ENCODE data around the gene LEFTY1.

The LEFTY1 gene

GRCh38 chr1:225860876-225861441 lies 28.0 kb downstream of the LEFTY1 start:
- Mint-ChIP-seq H3K9me3 (no peaks in the 10 kb centered on the region), H3K4me3 (no peak overlapping the region), H3K27ac (no peak overlapping the region), H3K36me3 (ENCODE audit: low read depth) (peaks cover 18% of the 10 kb centered on the region), H3K4me1 (peaks cover 20% of the 10 kb centered on the region), H3K27me3 (no peaks in the 10 kb centered on the region)
- DNase-seq (no peak), ATAC-seq (no peak)

GRCh38 chr1:225860107-225860506 lies 28.8 kb downstream of the LEFTY1 start:
- ATAC-seq (no peak), DNase-seq (no peak)
- H3K36me3 Mint-ChIP-seq (ENCODE audit: low read depth), result peaks cover 15% of the 10 kb centered on the region
- H3K27me3 Mint-ChIP-seq, result no peaks in the 10 kb centered on the region
- no peak overlapping the region for H3K4me3 Mint-ChIP-seq
- no peak overlapping the region for H3K27ac Mint-ChIP-seq
- H3K4me1 Mint-ChIP-seq, result peaks cover 15% of the 10 kb centered on the region
- no peaks in the 10 kb centered on the region for H3K9me3 Mint-ChIP-seq

- no peak overlapping the region for H3K4me3 Mint-ChIP-seq
- no peaks in the 10 kb centered on the region for H3K27me3 Mint-ChIP-seq
- H3K4me1 Mint-ChIP-seq, result peaks cover 9% of the 10 kb centered on the region
- H3K27ac Mint-ChIP-seq, result no peak overlapping the region
- no peaks in the 10 kb centered on the region for H3K9me3 Mint-ChIP-seq
- H3K36me3 Mint-ChIP-seq (ENCODE audit: low read depth), result peaks cover 18% of the 10 kb centered on the region
- ATAC-seq, result no peak
- DNase-seq, result no peak
Observed at GRCh38 chr1:225859151-225859550, 29.8 kb downstream of the LEFTY1 start.

- Mint-ChIP-seq H3K4me3 (no peak overlapping the region), H3K9me3 (no peaks in the 10 kb centered on the region), H3K36me3 (ENCODE audit: low read depth) (peaks cover 16% of the 10 kb centered on the region), H3K4me1 (peaks cover 13% of the 10 kb centered on the region), H3K27ac (no peak overlapping the region), H3K27me3 (no peaks in the 10 kb centered on the region)
- ATAC-seq (no peak), DNase-seq (no peak)
Observed at GRCh38 chr1:225857256-225857655, 31.7 kb downstream of the LEFTY1 start.

GRCh38 chr1:225855503-225856300 lies 33.2 kb downstream of the LEFTY1 start:
- Mint-ChIP-seq H3K27ac (peak overlapping the region; percentile 21), H3K4me1 (peaks cover 26% of the 10 kb centered on the region), H3K36me3 (ENCODE audit: low read depth) (peaks cover 23% of the 10 kb centered on the region), H3K4me3 (no peak overlapping the region), H3K9me3 (no peaks in the 10 kb centered on the region), H3K27me3 (no peaks in the 10 kb centered on the region)
- no peak for ATAC-seq
- no peak for DNase-seq

GRCh38 chr1:225853441-225853840 lies 35.5 kb downstream of the LEFTY1 start:
- Mint-ChIP-seq H3K27ac (no peak overlapping the region), H3K9me3 (no peaks in the 10 kb centered on the region), H3K36me3 (ENCODE audit: low read depth) (peaks cover 29% of the 10 kb centered on the region), H3K4me1 (peaks cover 46% of the 10 kb centered on the region), H3K4me3 (no peak overlapping the region), H3K27me3 (no peaks in the 10 kb centered on the region)
- ATAC-seq (no peak), DNase-seq (no peak)

- Mint-ChIP-seq H3K27ac (no peak overlapping the region), H3K27me3 (no peaks in the 10 kb centered on the region), H3K4me3 (no peak overlapping the region), H3K36me3 (ENCODE audit: low read depth) (peaks cover 29% of the 10 kb centered on the region), H3K4me1 (peaks cover 55% of the 10 kb centered on the region), H3K9me3 (no peaks in the 10 kb centered on the region)
- DNase-seq (no peak), ATAC-seq (no peak)
Observed at GRCh38 chr1:225852413-225853124, 36.4 kb downstream of the LEFTY1 start.

- H3K36me3 Mint-ChIP-seq (ENCODE audit: low read depth), result peaks cover 29% of the 10 kb centered on the region
- peaks cover 59% of the 10 kb centered on the region for H3K4me1 Mint-ChIP-seq
- no peak overlapping the region for H3K4me3 Mint-ChIP-seq
- H3K27ac Mint-ChIP-seq, result peak overlapping the region; percentile 40
- no peak for DNase-seq
- H3K9me3 Mint-ChIP-seq, result no peaks in the 10 kb centered on the region
- peak; percentile 60 for ATAC-seq
- no peaks in the 10 kb centered on the region for H3K27me3 Mint-ChIP-seq
Observed at GRCh38 chr1:225851805-225852204, 37.1 kb downstream of the LEFTY1 start.

- Mint-ChIP-seq H3K9me3 (no peaks in the 10 kb centered on the region), H3K27ac (no peak overlapping the region), H3K4me1 (peaks cover 55% of the 10 kb centered on the region), H3K36me3 (ENCODE audit: low read depth) (peaks cover 24% of the 10 kb centered on the region), H3K27me3 (no peaks in the 10 kb centered on the region), H3K4me3 (no peak overlapping the region)
- DNase-seq (no peak), ATAC-seq (no peak)
Observed at GRCh38 chr1:225850370-225850769, 38.6 kb downstream of the LEFTY1 start.

GRCh38 chr1:225849925-225850324 lies 39.0 kb downstream of the LEFTY1 start:
- H3K36me3 Mint-ChIP-seq (ENCODE audit: low read depth), result peaks cover 24% of the 10 kb centered on the region
- peaks cover 55% of the 10 kb centered on the region for H3K4me1 Mint-ChIP-seq
- no peak overlapping the region for H3K4me3 Mint-ChIP-seq
- H3K27me3 Mint-ChIP-seq, result no peaks in the 10 kb centered on the region
- no peak for ATAC-seq
- H3K9me3 Mint-ChIP-seq, result no peaks in the 10 kb centered on the region
- H3K27ac Mint-ChIP-seq, result no peak overlapping the region
- DNase-seq, result peak; percentile 46

GRCh38 chr1:225848030-225848955 lies 40.7 kb downstream of the LEFTY1 start:
- no peak for ATAC-seq
- peaks cover 15% of the 10 kb centered on the region for H3K36me3 Mint-ChIP-seq (ENCODE audit: low read depth)
- H3K27me3 Mint-ChIP-seq, result no peaks in the 10 kb centered on the region
- peak overlapping the region; percentile 77 for H3K27ac Mint-ChIP-seq
- H3K4me3 Mint-ChIP-seq, result peak overlapping the region; percentile 19
- peaks cover 53% of the 10 kb centered on the region for H3K4me1 Mint-ChIP-seq
- no peak for DNase-seq
- no peaks in the 10 kb centered on the region for H3K9me3 Mint-ChIP-seq

GRCh38 chr1:225847610-225848009 lies 41.3 kb downstream of the LEFTY1 start:
- Mint-ChIP-seq H3K4me3 (no peak overlapping the region), H3K4me1 (peaks cover 50% of the 10 kb centered on the region), H3K27ac (no peak overlapping the region), H3K36me3 (ENCODE audit: low read depth) (peaks cover 15% of the 10 kb centered on the region), H3K9me3 (no peaks in the 10 kb centered on the region), H3K27me3 (no peaks in the 10 kb centered on the region)
- no peak for ATAC-seq
- DNase-seq, result no peak

GRCh38 chr1:225846331-225847310 lies 42.3 kb downstream of the LEFTY1 start:
- Mint-ChIP-seq H3K27ac (no peak overlapping the region), H3K4me1 (peaks cover 46% of the 10 kb centered on the region)

More at GRCh38 chr1:225846331-225847310, 42.3 kb downstream of the LEFTY1 start:
- DNase-seq (no peak), ATAC-seq (no peak)
- Mint-ChIP-seq H3K4me3 (no peak overlapping the region), H3K9me3 (no peaks in the 10 kb centered on the region), H3K27me3 (no peaks in the 10 kb centered on the region), H3K36me3 (ENCODE audit: low read depth) (peaks cover 11% of the 10 kb centered on the region)
